PC-9 (cell line): ENCODE results near the gene KDM1A. TPM values are rescaled to one million over a fixed set of nuclear protein-coding genes. Genes with fewer than 3 reads are reported as not detected.

ENCODE experiments used
- BruUV-seq: library from RNA; stranded (reverse); fragments of 400-500 nt; replicated peaks from 2 replicates; lab custom pipeline; 2021; lab: Mats Ljungman, UMichigan
- CTCF ChIA-PET: fragments of 300-600 bp; sonication (Branson Sonifier 250); formaldehyde crosslinking; loops from one replicate; lab custom pipeline; 2022; ENCODE audit warnings: antibody characterized with exemption; lab: Charles Lee
- POLR2A ChIA-PET: fragments of 300-600 bp; sonication (Branson Sonifier 250); formaldehyde crosslinking; loops from one replicate; lab custom pipeline; 2022; ENCODE audit warnings: antibody characterized with exemption; ENCODE audit not compliant: unreplicated experiment; lab: Charles Lee
- DNase-seq, 2 experiments: peaks; one replicate each; pipeline versions ENCODE4 v3.0.0 to v3.0.0-alpha.2; 2015 to 2022; ENCODE audit warnings: mixed read lengths in 1 of 2
- H2AFZ ChIP-seq: fragments of 200-600 bp; sonication (generic); 2 replicates; pipeline ENCODE4 v1.8.1; 2017; ENCODE audit warnings: antibody characterized with exemption
- H3F3A ChIP-seq: fragments of 200-600 bp; sonication (generic); 2 replicates; pipeline ENCODE4 v1.8.1; 2017; ENCODE audit warnings: antibody characterized with exemption, mild to moderate bottlenecking, low read depth; ENCODE audit not compliant: insufficient read depth
- H3K27ac ChIP-seq: fragments of 200-600 bp; sonication (generic); 2 replicates; pipeline ENCODE4 v1.6.1; 2016; ENCODE audit warnings: mixed run types
- H3K27me3 ChIP-seq: fragments of 200-600 bp; sonication (generic); 2 replicates; pipeline ENCODE4 v1.6.1; 2016; ENCODE audit warnings: low read depth, mixed run types; ENCODE audit not compliant: insufficient read depth
- H3K36me3 ChIP-seq: fragments of 200-600 bp; sonication (generic); 2 replicates; pipeline ENCODE4 v1.6.1; 2016; ENCODE audit warnings: low read depth, mixed run types
- H3K4me1 ChIP-seq: fragments of 200-600 bp; sonication (generic); replicated peaks from 2 replicates; pipeline ENCODE4 v1.6.1; 2016; ENCODE audit warnings: mixed run types; ENCODE audit not compliant: insufficient read depth
- H3K4me2 ChIP-seq: fragments of 200-600 bp; sonication (generic); 2 replicates; pipeline ENCODE4 v1.6.1; 2017; ENCODE audit warnings: mixed run types
- H3K4me3 ChIP-seq: fragments of 200-600 bp; sonication (generic); 2 replicates; pipeline ENCODE4 v1.6.1; 2016; ENCODE audit warnings: mixed run types
- H3K79me2 ChIP-seq: fragments of 200-600 bp; sonication (generic); 2 replicates; pipeline ENCODE4 v1.6.1; 2017; ENCODE audit warnings: low read depth, mixed run types
- H3K9me2 ChIP-seq: fragments of 200-600 bp; sonication (generic); 2 replicates; pipeline ENCODE4 v1.8.1; 2017; ENCODE audit warnings: mild to moderate bottlenecking; ENCODE audit not compliant: insufficient read depth
- H3K9me3 ChIP-seq: fragments of 200-600 bp; sonication (generic); 2 replicates; pipeline ENCODE4 v1.8.1; 2016; ENCODE audit warnings: low read depth; ENCODE audit not compliant: insufficient read depth
- H4K20me1 ChIP-seq: fragments of 200-600 bp; sonication (generic); 2 replicates; pipeline ENCODE4 v1.8.1; 2017; ENCODE audit not compliant: insufficient read depth
- EZH2 ChIP-seq: fragments of 200-600 bp; sonication (generic); IDR thresholded peaks from 2 replicates; pipeline ENCODE4 v1.8.0; 2017; ENCODE audit warnings: antibody characterized with exemption, low read depth
- intact Hi-C: fragments of 100-400 bp; cut with micrococcal nuclease; formaldehyde crosslinking; loops from one replicate; pipeline ENCODE4 v1.10.0; 2022; ENCODE audit not compliant: unreplicated experiment
- microRNA-seq: library from miRNA; unstranded; fragments of <30 nt; microRNA quantifications from one replicate; pipeline ENCODE4 v1.2.0, GENCODE V29; 2021; ENCODE audit warnings: borderline number of aligned reads, borderline replicate concordance
- total RNA-seq: library from RNA; stranded (reverse); gene quantifications from 2 replicates; pipeline ENCODE4 v1.2.3, GENCODE V29; 2021
- TF ChIP-seq, protein P1 (sequence below): fragments of 200-600 bp; sonication (generic); conservative IDR thresholded peaks from 2 replicates; pipeline ENCODE4 v1.6.1; 2017; ENCODE audit warnings: mixed run types, antibody characterized with exemption, mild to moderate bottlenecking, moderate library complexity

KDM1A gene
- total RNA-seq, 1 experiment from 2014 or later = 213 TPM

DNA sequence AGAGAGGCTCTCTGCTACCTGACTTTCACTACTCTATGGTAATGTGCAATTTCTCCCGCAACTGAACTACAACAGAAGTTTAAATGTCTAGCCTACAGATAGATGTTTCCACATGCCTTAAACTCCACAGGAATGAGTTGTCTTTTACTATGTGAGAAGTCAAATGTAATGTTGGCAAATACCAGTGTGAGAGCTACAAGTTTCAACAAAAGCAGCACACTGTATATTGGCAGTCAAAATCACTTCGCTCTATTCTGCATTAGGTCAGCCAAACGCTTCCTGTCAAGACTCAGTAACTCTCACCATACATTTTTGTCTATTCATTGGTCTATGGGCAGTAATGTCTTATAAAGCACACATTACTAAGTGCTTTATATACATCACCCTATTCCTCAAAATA lies 107.5 kb downstream of the KDM1A start:
- H3K4me1 ChIP-seq = peaks cover 12% of the 10 kb centered on the region
- intact Hi-C loops = no loop called here
- no peaks in the 10 kb centered on the region for H3K36me3 ChIP-seq
- peak in 1 of 2 experiments; percentile 37 for DNase-seq
- ChIA-PET POLR2A (interaction anchor here (0.5 kb wide), 1 partner anchor 11 kb away, joined by 3 read pairs; no protein-coding TSS in a partner anchor), CTCF (no interaction called here)
- no peak overlapping the region for H2AFZ ChIP-seq
- H3K9me3 ChIP-seq = no peaks in the 10 kb centered on the region
- H3K27ac ChIP-seq = no peak overlapping the region
- H3K9me2 ChIP-seq = no peaks in the 10 kb centered on the region
- H3K79me2 ChIP-seq = peaks cover 61% of the 10 kb centered on the region
- no TSS peak for BruUV-seq
- no peak overlapping the region for H3K4me3 ChIP-seq
- H3K4me2 ChIP-seq = peak overlapping the region; percentile 4; the same call in 1 of the 2 replicates
- H4K20me1 ChIP-seq = no peaks in the 10 kb centered on the region
- peaks cover 6% of the 10 kb centered on the region; the same call in 1 of the 2 replicates for H3F3A ChIP-seq
- H3K27me3 ChIP-seq = no peaks in the 10 kb centered on the region
- TF ChIP-seq, protein P1, sequence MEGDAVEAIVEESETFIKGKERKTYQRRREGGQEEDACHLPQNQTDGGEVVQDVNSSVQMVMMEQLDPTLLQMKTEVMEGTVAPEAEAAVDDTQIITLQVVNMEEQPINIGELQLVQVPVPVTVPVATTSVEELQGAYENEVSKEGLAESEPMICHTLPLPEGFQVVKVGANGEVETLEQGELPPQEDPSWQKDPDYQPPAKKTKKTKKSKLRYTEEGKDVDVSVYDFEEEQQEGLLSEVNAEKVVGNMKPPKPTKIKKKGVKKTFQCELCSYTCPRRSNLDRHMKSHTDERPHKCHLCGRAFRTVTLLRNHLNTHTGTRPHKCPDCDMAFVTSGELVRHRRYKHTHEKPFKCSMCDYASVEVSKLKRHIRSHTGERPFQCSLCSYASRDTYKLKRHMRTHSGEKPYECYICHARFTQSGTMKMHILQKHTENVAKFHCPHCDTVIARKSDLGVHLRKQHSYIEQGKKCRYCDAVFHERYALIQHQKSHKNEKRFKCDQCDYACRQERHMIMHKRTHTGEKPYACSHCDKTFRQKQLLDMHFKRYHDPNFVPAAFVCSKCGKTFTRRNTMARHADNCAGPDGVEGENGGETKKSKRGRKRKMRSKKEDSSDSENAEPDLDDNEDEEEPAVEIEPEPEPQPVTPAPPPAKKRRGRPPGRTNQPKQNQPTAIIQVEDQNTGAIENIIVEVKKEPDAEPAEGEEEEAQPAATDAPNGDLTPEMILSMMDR = no peak
- no peak for TF ChIP-seq EZH2

DNA sequence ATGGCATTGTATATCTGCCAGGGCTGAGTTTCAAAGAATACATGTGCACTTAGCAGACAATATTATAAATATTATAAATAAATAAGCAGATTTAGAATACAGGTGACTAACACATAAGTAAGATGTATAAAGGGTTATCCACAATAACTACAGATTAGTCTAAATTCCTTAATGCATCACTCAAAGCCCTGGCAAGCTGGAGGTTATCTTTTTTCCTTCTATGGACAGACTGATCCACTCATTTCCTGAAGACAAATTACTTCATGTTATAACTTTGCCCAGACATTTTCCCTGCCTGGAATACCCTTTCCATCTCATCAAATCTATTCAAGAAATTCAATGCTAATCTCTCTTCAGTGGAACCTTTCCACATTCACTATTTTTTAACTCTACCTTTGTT lies 110.6 kb downstream of the KDM1A start:
- Histone ChIP-seq H3K9me2 (no peaks in the 10 kb centered on the region), H3K4me3 (no peak overlapping the region), H3K79me2 (peaks cover 45% of the 10 kb centered on the region), H3K4me2 (no peak overlapping the region), H3K4me1 (no peaks in the 10 kb centered on the region; the same call in 1 of the 2 replicates), H3K36me3 (no peaks in the 10 kb centered on the region), H3K27me3 (no peaks in the 10 kb centered on the region), H3K27ac (no peak overlapping the region), H3F3A (peaks cover 6% of the 10 kb centered on the region; the same call in 1 of the 2 replicates), H4K20me1 (no peaks in the 10 kb centered on the region), H2AFZ (no peak overlapping the region), H3K9me3 (no peaks in the 10 kb centered on the region)
- BruUV-seq = no TSS peak
- TF ChIP-seq, protein P1 = no peak
- no peak for TF ChIP-seq EZH2
- CTCF ChIA-PET = no interaction called here
- no peak for DNase-seq
- POLR2A ChIA-PET = no interaction called here
- intact Hi-C loops = no loop called here

DNA sequence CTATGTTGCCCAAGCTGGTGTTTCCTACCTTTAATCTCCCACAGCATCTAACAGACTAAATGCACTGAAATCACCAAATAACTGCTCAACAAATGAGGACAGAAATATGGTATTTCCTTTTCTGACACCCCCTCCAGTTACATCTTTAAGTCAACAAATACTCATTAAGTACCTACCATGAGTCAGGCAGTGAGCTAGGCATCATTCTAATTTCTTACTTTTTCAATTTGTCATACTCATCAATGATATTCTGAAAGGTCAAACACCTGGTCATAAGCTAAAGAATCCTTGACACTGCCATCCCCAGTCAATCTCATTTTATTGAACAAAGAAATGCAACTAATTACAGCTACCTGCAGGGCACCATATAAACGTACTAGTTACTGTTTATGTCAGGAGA lies 112.8 kb downstream of the KDM1A start:
- no peaks in the 10 kb centered on the region for H3K4me1 ChIP-seq
- DNase-seq = peak in 1 of 2 experiments; percentile 35
- BruUV-seq = no TSS peak
- no peaks in the 10 kb centered on the region for H3K9me3 ChIP-seq
- H3K4me2 ChIP-seq = no peak overlapping the region
- no peak overlapping the region for H2AFZ ChIP-seq
- no peak overlapping the region; the same call in 1 of the 2 replicates for H3K27ac ChIP-seq
- intact Hi-C loops = no loop called here
- POLR2A ChIA-PET = interaction anchor here (0.7 kb wide), 1 partner anchor 1144 kb away, joined by 3 read pairs; no protein-coding TSS in a partner anchor
- H3K4me3 ChIP-seq = no peak overlapping the region
- H3K9me2 ChIP-seq = no peaks in the 10 kb centered on the region
- peaks cover 47% of the 10 kb centered on the region for H3K79me2 ChIP-seq
- H4K20me1 ChIP-seq = 0 out of 2 replicates have a peak, but pooled peaks cover 2% of the 10 kb centered on the region
- TF ChIP-seq, protein P1 = no peak
- no peak for TF ChIP-seq EZH2
- CTCF ChIA-PET = no interaction called here
- no peaks in the 10 kb centered on the region for H3K27me3 ChIP-seq
- no peaks in the 10 kb centered on the region for H3K36me3 ChIP-seq
- H3F3A ChIP-seq = no peaks in the 10 kb centered on the region

Small RNAs within 50 kb of the gene (microRNA-seq; reads per million reads assigned to microRNA genes)
- 6.1 reads per million for gene MIR3115
- gene MIR4419A = not detected

Other genes with a start within 250 kb of the KDM1A start
- 0.28 and 0.60 TPM in 2 replicates for gene LACTBL1, start 46.6 kb upstream of the KDM1A start, total RNA-seq
- gene TEX46, start 3.6 kb upstream of the KDM1A start, total RNA-seq = not detected in 2 replicates
- gene LUZP1, start 149.4 kb downstream of the KDM1A start, total RNA-seq = 35.0 and 37.6 TPM in 2 replicates
- gene HTR1D, start 198.0 kb downstream of the KDM1A start, total RNA-seq = 15.0 and 17.1 TPM in 2 replicates